Stimulated activated CD4-positive, alpha-beta T cell treated with anti-CD3 and anti-CD28 coated beads, Interleukin-15, amount 100 ng/mL, for 1 hour (primary cell): ENCODE data around the gene TRIP13.

Source experiments
- DNase-seq, 2 donors: peaks; one replicate each; pipeline ENCODE4 v3.0.0-alpha.2; 2020; ENCODE audit warnings: low read depth in 1 of 2, low spot score in 1 of 2

Gene TRIP13

GRCh38 chr5:854966-855743, 37.5 kb upstream of the TRIP13 start:
- no peak for DNase-seq

- no peak for DNase-seq
Observed at GRCh38 chr5:855771-856530, 36.7 kb upstream of the TRIP13 start.

- no peak for DNase-seq
Observed at GRCh38 chr5:856531-857425, 35.9 kb upstream of the TRIP13 start.

GRCh38 chr5:858726-859125, 34.0 kb upstream of the TRIP13 start:
- no peak for DNase-seq

- DNase-seq, result no peak
Observed at GRCh38 chr5:859391-859790, 33.3 kb upstream of the TRIP13 start.

- DNase-seq, result no peak
Observed at GRCh38 chr5:859798-860296, 32.8 kb upstream of the TRIP13 start.

GRCh38 chr5:860506-861150, 32.1 kb upstream of the TRIP13 start:
- no peak for DNase-seq

- DNase-seq, result no peak
Observed at GRCh38 chr5:861442-862366, 31.0 kb upstream of the TRIP13 start.

- no peak for DNase-seq
Observed at GRCh38 chr5:862367-863243, 30.1 kb upstream of the TRIP13 start.

GRCh38 chr5:863244-863805, 29.4 kb upstream of the TRIP13 start:
- DNase-seq, result no peak

GRCh38 chr5:864492-865167, 28.1 kb upstream of the TRIP13 start:
- DNase-seq, result no peak

GRCh38 chr5:865168-865521, 27.5 kb upstream of the TRIP13 start:
- no peak for DNase-seq

- no peak for DNase-seq
Observed at GRCh38 chr5:865771-866170, 26.9 kb upstream of the TRIP13 start.

GRCh38 chr5:867300-867870, 25.3 kb upstream of the TRIP13 start:
- no peak for DNase-seq

- DNase-seq, result no peak
Observed at GRCh38 chr5:868428-869135, 24.1 kb upstream of the TRIP13 start.

- DNase-seq, result no peak
Observed at GRCh38 chr5:870956-871355, 21.7 kb upstream of the TRIP13 start.
